ENCODE results near the gene TBX18. TPM values are rescaled to one million over a fixed set of nuclear protein-coding genes. Genes with fewer than 3 reads are reported as not detected.

TBX18 gene
- total RNA-seq, 1 donor from 2014 or later, result 6.5 TPM

DNA sequence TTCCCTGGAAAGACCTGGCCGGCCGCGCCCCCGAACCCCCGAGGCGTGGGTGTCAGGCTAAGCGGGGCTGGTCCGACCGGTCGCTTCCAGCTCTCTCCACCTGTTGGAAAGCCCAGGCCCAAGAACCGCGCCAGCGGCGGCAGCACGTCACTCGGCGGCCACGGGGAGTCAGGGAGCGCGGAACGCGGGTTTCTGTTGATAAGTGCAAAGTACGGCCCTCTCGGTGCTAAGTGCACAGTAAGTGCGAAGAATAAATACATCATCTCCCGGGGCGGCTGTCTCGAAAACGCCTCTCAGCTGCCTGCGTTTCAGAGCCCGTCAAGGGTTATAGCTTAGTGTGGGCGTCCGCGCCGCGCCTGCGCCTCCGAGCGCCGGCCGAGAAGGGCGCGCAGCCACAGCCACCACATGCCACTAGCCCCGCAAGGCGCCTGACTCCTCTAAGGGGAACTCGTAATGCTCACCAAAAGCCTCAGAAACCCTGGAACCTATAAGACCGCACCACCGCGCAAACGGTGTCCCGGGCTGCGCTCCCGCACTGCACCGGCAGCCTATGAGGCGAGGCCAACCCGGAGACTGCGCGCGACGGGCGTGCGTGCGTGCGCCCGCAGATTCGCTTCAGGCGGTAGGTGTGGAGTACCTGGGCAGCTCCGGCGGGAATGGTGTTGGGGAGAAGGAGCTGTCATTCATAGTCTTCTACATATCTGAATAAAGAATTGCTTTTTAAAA lies 9.2 kb upstream of the TBX18 start:
- no peak for DNase-seq (ENCODE audit: low spot score in 2 of 2)
- FAIRE-seq, result no peak

DNA sequence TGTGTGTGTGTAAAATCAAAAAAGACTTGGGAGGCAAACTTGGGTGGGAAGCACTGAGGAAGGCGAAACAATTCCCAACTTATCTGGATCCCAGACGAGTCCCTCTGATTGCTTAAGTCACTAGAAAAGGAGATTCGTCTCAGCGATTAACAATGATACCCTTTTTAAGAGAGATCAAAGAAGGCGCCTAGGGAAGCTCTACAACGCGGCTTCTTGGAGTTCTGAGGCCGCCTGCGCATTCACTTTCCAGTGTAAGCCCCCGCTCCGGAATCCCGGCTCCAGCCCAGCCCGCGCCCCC lies 8.7 kb upstream of the TBX18 start:
- no peak for FAIRE-seq

DNA sequence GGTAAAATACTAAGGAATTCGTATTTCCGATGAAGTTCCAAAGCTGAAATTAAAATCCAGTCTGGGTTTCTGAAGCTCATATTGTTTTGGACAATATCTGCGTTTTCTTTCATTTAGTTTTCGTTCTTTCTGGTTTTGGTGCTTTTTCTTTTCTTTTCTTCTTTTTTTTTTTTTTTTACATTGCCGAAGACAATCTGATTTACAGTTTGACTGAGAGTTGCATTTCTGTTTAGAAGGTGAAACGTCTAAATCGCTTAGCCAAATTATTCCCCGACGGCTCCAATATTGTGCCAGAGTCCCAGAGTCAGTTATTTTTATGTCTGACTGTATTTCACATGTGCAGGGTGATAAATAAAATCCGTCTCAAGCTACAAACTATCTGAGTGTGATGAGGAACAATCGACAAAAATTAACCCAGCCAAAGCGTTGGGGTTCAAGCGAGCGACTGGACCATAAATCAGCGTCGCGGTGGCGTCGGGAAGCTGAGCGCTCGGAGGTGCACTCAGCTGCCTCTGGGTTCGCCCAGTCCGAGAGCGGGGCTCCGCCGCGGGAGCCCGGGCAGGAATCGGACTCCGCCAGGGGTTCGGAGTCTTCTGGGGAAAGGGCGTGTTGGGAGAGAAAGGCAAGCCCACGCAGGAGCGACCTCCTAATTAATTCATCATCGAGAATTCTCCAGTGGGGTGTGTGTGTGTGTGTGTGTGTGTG lies 8.2 kb upstream of the TBX18 start:
- FAIRE-seq, result no peak

More for the DNA sequence above, 8.7 kb upstream of the TBX18 start:
- DNase-seq (ENCODE audit: low spot score in 2 of 2), result no peak

DNA sequence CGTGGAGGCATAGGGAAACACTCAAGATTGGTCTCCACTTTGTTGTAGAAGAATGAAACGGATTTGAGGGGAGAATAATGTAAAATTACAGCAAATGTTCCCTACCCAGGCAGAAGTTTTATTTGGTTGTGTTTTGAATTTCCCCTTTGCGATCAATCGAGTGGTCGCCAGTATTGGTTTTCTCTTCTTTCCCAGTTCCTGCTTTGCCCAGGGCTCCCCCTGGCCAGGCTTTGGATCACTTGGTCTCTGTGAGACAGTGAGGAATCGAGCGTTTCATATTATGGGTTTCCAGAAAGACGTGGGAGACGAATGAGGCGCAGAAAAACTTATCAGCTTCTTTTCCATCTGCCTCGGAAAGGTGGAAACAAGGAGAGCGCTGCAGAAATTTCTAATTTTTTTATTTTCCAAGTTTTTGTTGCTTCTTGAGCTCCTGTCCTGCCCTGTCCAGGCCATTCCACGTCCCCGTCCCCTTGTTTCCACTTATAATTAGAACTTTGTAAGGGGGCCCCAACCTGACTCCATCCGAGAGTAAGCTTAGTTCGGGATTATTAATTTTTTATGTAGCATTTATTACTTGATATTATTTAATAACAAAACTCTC lies 7.5 kb upstream of the TBX18 start:
- FAIRE-seq (no peak), DNase-seq (ENCODE audit: low spot score in 2 of 2) (no peak)

More for the DNA sequence above, 8.2 kb upstream of the TBX18 start:
- no peak for DNase-seq (ENCODE audit: low spot score in 2 of 2)

DNA sequence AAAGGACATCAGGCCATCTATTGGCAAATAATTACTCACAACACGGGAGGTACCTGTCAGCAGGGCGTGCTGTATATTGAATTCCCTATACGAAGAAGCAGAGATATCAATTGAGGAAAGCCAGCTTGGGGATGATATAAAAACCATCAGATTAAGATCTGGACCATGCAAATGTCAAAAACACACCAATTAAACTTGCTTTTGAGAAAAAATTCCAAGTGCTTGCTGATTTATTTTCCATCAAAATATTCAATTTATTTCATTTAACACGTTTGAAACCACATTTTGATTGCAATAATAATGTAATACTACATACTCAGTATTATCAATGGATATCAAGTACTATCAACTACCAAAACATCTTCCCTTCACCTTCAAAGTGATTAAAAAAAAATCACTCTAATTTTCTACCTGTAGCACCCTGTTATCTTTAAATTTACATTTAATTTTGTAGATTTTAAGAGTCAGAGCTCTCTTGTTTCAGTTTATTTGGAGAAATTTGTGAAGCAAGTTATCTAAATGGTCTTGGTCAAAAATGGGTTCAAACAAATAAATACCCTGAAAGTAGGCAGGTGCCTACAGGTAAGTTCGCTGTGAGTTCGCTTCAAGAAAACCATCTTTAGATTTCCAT lies 6.8 kb upstream of the TBX18 start:
- DNase-seq (ENCODE audit: low spot score in 2 of 2) (no peak), FAIRE-seq (no peak)

DNA sequence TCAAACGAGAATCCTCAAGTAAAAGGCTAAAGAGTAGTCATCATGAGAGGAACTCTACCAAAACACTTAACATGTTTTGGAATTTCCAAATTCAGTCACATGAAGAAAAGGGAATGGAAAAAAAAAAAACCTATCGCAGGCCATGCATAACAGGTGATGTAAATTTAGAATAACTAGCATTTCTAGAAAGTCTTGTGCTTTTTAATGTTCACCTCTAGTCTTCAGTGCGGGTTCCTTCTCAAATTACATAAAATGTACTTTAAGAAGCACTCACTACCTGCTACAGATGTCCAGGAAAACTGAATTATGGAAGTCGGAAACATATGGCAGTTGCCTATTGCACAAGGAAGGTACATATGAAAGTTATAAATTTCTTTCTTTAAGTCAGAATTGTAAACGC lies 6.1 kb upstream of the TBX18 start:
- DNase-seq (ENCODE audit: low spot score in 2 of 2) (no peak), FAIRE-seq (no peak)

DNA sequence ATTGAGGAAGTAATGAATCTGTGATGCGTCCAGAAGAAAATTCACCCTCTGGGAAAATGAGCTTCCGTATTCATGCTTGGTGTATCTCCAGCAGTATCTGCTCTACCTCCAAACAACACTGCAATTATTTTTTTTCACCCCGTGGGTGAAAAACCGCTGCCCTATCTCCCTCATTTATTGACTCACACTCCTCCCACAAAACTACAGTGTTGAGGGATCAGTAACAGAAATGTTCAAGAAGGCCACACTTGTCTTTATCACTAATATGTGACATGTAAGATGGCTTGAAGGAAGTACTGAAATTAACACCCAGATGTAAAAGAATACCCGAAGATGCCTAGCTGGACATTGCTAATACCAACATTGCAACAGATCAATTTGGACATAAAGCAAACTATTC lies 4.9 kb upstream of the TBX18 start:
- DNase-seq (ENCODE audit: low spot score in 2 of 2) (no peak), FAIRE-seq (no peak)

DNA sequence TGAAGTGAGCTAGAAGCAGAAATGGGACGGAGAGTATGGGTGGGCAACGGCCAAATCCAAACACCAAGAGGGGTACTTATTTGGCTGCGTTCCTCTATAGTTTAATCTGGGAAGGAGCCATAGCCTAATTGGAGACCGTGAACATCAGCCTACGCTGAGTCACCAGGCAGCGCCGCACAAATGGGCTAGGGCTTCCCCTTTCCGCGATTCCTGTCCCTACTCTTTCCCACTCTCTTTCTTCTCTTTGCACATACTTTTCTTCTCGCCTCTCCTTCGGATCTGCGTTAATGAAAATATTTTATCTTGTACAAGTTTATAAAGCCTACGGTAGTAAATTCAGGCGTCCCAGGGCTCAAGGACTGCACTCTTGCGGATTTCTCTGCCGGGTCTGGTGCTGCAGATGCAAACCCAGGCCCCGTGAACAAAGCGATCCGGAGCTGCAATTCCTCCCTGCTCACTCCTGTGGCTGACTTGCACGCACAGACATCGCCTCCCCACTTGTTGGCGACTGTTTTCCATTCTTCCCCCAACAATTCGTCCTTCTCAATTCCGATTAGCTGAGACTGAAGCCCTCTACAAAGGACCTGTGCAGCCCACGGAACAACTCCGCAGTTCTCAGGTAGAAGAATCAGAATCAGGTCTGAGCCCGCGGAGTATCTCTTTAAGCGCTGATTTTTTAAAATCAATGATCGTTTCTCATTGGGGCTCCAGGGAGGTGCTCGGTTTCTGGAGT lies 4.2 kb upstream of the TBX18 start:
- DNase-seq (ENCODE audit: low spot score in 2 of 2) (no peak), FAIRE-seq (no peak)

DNA sequence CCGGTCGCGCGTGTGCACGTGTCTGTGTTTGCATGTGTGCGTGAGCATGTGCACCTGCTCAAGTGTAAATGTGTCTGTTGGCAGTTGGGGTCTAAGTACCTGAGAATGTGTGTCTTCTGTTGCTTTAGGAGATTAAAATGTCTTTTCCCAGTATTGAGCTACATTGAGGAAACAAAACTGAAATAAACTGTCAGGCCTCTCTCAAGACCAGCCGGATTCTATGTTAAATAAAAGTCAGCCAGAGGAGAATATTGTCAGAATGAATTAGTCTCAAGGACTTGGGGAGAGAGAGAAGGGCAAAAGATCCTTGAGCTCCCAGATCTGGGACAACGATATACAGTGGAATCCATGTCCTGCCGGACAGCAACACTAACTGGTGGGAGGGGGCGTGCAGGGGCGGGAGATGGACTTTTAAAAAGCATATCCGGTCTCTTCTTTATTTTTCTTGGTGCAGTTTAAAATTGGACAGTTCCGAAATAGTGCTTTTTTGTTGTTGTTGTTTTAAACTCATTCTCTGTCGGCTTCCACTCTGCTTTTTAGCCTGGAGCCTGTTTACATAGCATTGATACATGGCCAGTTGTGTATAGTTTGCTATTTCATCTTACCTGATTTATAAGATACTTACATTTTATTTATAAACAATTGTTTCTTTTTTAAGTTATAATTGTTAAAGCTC lies 3.3 kb upstream of the TBX18 start:
- DNase-seq (ENCODE audit: low spot score in 2 of 2) (no peak), FAIRE-seq (no peak)

DNA sequence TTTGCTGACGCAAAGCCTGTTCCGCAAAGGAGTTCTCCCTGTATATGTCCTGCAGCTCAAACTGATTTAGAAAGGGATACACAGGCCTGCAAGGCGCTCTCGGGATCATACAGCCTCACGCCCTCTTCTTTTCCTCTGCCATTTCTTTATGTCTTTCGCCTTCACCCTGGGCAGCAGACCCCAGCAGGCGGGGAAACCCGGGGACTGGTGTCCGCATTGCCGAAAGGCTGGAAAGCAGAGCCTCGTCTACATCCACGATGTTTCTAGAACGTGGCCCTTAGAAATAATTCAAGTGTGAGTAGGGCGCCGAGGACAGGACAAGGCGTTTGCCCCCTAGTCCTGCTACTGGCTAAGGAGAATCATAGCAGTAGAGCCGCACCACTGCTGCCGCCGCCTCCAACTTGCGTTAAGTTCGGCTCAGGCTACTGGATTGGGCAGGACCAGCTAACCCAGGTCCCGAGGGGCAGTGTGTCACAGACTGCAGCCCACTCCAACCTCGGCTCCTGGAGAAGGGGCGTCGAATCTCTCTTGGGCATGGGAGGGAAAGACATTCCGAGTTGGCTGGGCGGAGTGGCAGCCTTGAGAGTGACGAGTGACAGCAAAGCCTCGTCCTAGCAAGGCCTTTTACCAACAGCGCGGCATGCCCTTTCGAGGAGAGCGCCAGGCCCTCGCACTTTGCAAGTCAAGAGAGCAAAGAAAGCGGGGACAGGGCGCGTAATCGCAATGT lies 2.6 kb upstream of the TBX18 start:
- DNase-seq (ENCODE audit: low spot score in 2 of 2), result no peak

DNA sequence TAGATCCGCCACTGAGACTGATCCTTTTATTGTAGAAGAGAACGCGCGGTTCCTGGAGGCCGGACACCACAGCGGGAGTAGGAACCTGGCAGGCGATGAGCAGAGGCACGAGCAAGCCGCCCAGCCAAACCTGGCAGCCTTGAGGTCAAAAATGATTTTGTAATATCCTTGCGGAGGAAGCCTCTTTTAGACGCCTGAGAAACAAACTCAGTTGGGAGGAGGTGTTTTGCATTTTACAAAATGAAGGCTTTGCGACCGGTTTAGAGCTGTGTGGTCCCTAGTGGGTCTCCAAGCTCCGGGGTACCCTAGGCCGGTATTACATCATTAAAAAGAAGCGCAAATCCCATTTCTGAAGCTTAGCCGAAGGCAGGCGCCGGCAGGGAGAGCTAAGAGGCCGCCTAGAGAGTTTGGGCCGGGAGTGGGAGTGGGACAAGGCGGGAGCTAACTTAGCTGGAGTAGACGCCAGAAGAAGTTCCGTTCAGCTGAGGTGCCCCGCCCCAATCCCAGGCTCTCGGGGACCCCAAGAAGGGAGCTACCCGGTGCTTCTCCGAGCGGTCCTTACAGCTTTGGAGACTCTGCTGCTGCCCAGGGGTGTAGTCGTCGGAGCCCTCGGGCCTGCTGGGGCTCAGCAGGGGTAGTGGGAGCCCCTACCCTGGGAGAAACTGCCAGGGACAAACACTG lies 1.9 kb upstream of the TBX18 start:
- no peak for DNase-seq (ENCODE audit: low spot score in 2 of 2)
- no peak for FAIRE-seq

More for the DNA sequence above, 2.6 kb upstream of the TBX18 start:
- no peak for FAIRE-seq

DNA sequence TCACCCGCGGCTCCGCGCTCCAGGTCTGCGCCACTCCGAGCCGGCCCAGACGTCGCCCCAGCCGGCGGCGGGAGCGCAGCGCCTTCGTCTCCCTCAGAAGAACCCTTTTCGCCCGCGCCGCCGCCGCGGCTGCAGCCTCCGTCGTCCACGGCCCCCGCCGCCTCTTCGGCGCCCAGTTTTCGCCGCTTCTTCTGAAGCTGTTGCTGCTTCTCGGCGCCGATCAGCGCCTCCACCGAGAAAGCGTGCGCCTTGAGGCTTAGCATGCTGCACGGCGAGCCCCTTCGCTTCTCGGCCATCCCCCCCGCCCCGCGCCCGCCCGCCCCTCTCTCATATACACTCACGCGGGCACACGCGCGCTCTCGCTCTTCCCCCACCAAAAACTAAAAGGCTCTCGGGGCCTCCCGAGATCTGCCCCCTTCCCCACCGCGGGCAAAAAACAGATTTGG lies 489 bp downstream of the TBX18 start:
- FAIRE-seq (no peak), DNase-seq (ENCODE audit: low spot score in 2 of 2) (no peak)

DNA sequence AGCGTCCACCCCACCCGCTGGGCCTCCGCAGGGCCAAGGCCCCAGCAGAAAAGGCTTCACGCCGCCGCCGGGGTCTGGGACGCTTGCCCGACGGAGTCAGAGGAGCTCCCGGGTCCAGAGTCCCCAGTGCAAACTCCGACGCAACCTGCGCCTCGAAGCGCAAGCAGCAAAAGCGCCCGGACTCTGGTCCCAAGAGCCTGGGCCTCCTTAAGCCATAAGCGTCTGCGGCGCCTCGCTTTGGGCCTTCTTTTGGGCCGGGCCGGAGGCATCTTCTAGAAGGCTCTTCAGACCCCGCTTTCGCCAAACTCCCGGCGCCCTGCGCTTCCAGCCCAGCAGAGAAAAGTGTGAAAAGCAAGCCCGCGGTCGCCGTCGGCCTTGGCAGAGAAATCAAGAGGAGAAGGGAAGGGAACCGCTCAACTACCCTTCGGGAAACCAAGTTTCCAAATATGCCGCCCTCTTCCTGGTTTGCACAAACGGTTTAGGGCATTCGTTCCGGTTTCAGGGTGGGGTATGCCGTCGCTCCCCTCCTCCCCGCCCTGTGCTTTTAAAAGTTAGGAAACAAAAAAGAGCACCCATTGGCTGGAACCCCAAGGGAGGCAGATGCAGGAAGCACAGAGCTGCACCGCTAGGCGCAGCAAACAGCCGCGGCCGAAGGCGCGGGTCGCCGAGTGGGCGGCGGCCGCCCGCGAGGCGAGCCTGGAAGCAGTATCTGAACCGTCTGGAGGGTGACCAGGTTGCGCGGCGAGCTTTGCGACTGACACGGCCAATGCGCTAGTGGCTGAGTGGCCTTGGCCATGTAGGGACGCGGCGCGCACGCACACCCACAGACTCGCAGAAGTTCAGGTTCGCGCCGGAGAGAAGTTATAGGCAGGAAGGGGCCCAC lies 1.2 kb downstream of the TBX18 start:
- FAIRE-seq (no peak), DNase-seq (ENCODE audit: low spot score in 2 of 2) (no peak)

DNA sequence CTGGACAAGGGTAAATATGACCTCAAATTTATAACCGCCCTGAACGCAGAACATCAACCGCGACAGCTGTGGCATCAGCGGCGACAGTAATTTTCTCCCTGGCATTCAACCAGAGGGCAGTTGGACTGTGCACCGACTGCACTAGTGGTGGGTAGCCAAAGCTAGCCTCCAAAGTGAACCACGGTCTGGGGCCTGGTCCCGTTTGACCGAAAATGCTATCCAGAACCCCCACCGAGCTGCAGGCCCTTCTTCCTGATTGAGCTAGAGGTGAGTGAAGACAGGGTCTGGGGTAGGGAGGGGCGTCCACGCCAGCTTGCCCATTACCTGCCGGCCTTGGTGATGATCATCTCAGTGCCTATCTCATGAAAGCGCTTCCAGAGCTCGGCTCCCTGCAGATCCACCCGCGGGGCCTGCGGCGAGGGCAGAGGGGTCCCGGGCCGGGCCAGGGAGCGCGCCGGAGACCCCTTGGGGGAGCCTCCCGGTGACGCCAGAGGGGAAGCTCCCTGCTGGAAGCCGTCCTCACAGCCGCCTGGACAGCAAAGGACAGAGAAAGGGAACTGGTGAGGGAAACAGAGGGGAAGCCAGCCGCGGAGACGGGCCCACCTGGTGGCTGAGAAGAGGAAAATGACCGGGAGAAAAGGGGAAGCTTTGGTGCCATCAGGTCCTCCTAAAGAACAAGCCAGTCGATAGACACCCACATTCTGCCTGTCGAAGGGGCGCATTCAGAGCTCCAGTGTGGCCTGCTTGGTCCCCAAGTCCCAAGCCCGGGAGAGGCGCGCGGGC lies 2.0 kb downstream of the TBX18 start:
- FAIRE-seq (no peak), DNase-seq (ENCODE audit: low spot score in 2 of 2) (no peak)

DNA sequence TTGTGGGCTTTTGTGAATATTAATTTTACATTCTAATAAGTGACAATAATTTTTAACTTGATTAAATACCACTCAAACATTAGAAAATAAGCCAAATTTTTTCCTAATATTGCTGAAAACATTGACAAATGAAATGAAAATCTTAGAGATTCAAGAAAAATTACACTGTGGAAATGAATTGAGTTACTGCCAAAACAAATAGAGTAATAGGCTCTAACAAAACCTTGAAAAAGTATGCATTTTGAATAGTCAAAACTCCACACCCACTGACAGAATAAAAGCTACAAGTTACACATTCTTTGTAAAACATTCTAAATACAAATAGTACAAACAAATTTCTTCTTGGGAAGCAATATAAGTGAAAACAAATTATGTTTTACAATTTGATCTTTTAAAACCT lies 5.9 kb downstream of the TBX18 start:
- FAIRE-seq, result peak; percentile 63

DNA sequence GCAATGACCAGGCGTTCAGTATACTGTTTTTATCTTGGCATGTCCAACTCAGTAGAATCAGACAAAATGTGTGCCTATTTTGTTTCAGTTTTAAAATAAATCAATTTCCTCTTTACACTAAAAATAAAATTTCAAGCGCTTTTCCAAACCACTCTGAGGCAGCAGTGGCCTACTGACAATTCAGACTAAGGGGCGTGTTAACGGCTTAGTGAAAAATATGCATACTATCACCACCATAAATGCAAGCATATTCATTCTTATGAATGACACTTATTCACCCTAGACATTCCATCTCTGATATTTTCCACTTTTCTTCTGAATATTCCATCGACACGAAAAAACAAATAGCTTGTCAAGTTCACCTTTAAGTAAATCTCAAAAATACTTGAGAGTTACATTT lies 7.5 kb downstream of the TBX18 start:
- no peak for FAIRE-seq
- no peak for DNase-seq (ENCODE audit: low spot score in 2 of 2)

More for the DNA sequence above, 5.9 kb downstream of the TBX18 start:
- no peak for DNase-seq (ENCODE audit: low spot score in 2 of 2)

DNA sequence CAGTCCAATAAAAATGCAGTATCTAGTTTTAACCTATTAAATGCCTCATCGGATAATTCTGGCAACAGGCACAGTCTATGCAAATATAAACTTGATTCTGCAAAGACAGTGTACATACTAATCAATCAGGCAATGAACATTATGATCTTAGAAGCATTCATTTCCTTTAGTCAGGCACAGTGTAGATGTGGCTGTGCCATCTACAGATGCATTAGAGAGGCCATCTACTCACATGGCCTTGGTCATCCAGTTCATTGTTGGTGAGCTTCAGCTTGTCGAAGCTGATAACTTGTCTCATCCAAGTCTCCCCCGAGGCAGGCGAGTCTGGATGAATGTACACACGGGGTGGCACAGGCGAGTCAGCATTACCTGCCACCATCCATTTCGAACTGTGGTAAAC lies 7.9 kb downstream of the TBX18 start:
- FAIRE-seq, result no peak
- no peak for DNase-seq (ENCODE audit: low spot score in 2 of 2)
